Subcutaneous adipose tissue (tissue), 4 donors: Measurements from ENCODE around the gene EGFR. TPM values are rescaled to one million over a fixed set of nuclear protein-coding genes. Genes with fewer than 3 reads are reported as not detected.

Experiments used
- CTCF ChIP-seq: fragments of 450-650 bp; IDR thresholded peaks from one replicate; pipeline ENCODE4 v1.5.1; 2016; ENCODE audit warnings: low read depth, mild to moderate bottlenecking, control low read depth, antibody characterized with exemption, moderate library complexity
- total RNA-seq, 4 donors: library from RNA; depleted of rRNA; stranded (reverse); fragments of >200 nt; gene quantifications; one replicate each; pipeline ENCODE4 v1.1.0, GENCODE V29; 2016

Gene EGFR
- total RNA-seq, 4 donors from 2014 or later = 84.0 to 132 (median 102) TPM

GRCh38 chr7:55072251-55072650 lies 53.4 kb downstream of the EGFR start:
- TF ChIP-seq CTCF = no peak

GRCh38 chr7:55073051-55073511 lies 54.3 kb downstream of the EGFR start:
- no peak for TF ChIP-seq CTCF

DNA sequence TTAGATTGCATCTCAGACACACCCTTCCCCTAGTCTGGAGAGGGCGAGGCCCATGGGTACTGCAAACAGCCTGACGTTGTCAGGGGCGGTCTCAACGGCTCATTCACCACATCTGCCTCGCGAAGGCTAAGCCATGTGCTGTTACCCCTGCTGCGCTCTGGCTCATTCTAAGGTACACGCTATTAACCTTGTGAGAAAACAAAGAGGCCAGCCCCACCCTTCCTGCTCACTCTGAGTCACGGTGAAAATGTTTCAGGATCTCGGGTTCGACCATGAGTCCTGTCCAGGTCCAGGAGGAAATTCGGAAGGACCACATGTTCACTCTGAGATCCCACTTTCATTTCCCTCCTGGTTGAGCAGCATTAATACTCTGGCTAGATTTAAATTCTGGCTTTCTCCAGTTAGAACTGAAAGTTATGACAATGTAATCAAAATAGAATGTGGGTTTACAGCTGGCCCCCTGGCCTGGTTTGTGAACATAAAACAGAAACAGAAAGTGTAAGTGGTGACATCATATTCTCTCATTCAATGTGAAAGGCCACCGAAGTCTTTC lies 55.2 kb downstream of the EGFR start:
- no peak for TF ChIP-seq CTCF

GRCh38 chr7:55075464-55076021 lies 56.7 kb downstream of the EGFR start:
- TF ChIP-seq CTCF = no peak

- TF ChIP-seq CTCF = no peak
These were observed 59.0 kb downstream of the EGFR start for GRCh38 chr7:55077561-55078410.

DNA sequence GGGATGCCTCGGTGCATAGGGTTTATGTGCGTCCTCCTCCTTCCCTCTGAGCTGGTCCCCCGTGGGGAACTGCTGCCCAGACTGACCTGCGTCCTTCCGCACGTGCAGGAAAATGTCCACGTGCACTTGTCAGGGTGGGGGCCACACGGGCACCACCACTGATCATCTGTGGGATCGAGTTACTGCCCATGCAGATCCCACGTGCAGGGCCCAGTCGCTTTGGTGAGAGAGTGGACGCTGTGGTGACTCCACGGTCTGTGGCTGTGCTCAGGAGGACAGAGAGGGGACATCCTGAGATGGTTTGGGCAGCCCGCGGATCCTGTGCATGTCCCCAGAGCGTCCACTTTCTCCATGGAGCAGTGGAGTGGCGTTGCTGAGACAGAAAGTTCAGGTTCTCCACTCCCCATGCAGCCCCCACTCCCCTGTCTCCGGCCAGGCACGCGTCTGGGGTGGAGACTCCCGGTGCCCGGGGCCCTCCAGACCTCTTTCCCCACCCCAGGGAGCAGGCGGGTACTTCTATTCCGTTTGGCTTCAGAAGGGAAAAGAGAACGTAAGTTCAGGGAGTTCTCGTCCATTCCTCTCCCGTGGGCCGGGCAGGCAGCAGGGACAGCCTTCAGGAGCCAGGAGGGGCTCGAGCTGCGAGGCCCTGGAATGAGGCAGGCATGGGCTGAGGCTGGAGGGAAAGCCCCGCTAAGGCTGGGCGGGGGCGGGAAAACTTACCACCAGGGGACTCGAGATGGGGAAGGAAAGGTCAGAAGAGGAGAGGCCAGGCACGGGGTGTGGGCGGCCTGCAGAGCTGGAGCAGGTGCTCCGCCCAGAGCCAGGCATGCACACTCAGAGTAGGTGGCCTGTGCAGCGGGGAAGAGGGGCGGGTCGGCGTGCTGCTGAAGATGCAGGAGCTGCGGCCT lies 59.9 kb downstream of the EGFR start:
- no peak for TF ChIP-seq CTCF
